Small intestine (tissue), 7 donors: ENCODE data around the gene NUP37. TPM values are rescaled to one million over a fixed set of nuclear protein-coding genes. Genes with fewer than 3 reads are reported as not detected.

ENCODE experiments used
- DNase-seq, 2 donors: peaks; one replicate each; pipeline versions ENCODE4 v3.0.0 to v3.0.0-alpha.2; 2013
- FAIRE-seq: peaks from 2 replicates; lab custom pipeline; 2012; peaks lifted over from hg19 to GRCh38; lab: Jason Lieb, UNC
- H3K27ac ChIP-seq, 3 donors: one replicate each; pipeline ENCODE4 v1.5.1; 2013; ENCODE audit warnings: low read length in 2 of 3, mild to moderate bottlenecking in 2 of 3, control low read depth in 1 of 3, inconsistent platforms in 1 of 3, low read depth in 1 of 3, moderate library complexity in 1 of 3
- H3K27me3 ChIP-seq, 3 donors: one replicate each; pipeline ENCODE4 v1.6.1; 2013; ENCODE audit warnings: low read length in 3 of 3, inconsistent platforms in 1 of 3; ENCODE audit not compliant: control insufficient read depth in 3 of 3, insufficient read depth in 3 of 3
- H3K36me3 ChIP-seq, 3 donors: one replicate each; pipeline ENCODE4 v1.6.1; 2013; ENCODE audit warnings: low read length in 3 of 3, inconsistent platforms in 1 of 3, low read depth in 1 of 3, mild to moderate bottlenecking in 1 of 3, moderate library complexity in 1 of 3; ENCODE audit not compliant: control insufficient read depth in 3 of 3, insufficient read depth in 2 of 3
- H3K4me1 ChIP-seq, 3 donors: one replicate each; pipeline ENCODE4 v1.6.1; 2013; ENCODE audit warnings: low read length in 2 of 3, inconsistent platforms in 1 of 3, low read depth in 1 of 3, mild to moderate bottlenecking in 1 of 3, moderate library complexity in 1 of 3; ENCODE audit not compliant: control insufficient read depth in 3 of 3, insufficient read depth in 2 of 3
- H3K4me3 ChIP-seq, 3 donors: one replicate each; pipeline ENCODE4 v1.5.1; 2013; ENCODE audit warnings: low read length in 3 of 3, control low read depth in 1 of 3, inconsistent platforms in 1 of 3, low read depth in 1 of 3, mild to moderate bottlenecking in 1 of 3, moderate library complexity in 1 of 3
- H3K9me3 ChIP-seq, 2 donors: one replicate each; pipeline ENCODE4 v1.6.1; 2013; ENCODE audit warnings: low read depth in 1 of 2, low read length in 1 of 2; ENCODE audit not compliant: control insufficient read depth in 2 of 2, insufficient read depth in 1 of 2
- WGBS, 3 donors: extraction: QIAGEN DNeasy Blood & Tissue Kit; methylation state at CpG; one replicate each; pipeline ENCODE4 v1.1.7; 2013; 5-methylcytosine and 5-hydroxymethylcytosine counted together
- polyA plus RNA-seq, 4 donors: library from polyadenylated mRNA; stranded (reverse) in 3 of 4; unstranded in 1 of 4; fragments of 200-250 nt in 3 of 4; fragments of 120-200 nt in 1 of 4; gene quantifications; one replicate each; pipeline versions ENCODE4 v1.2.1 to v1.2.3, GENCODE V29; 2013
- donor health status: healthy with polysubstance abuse.
- donor health status: control.
- donor health status: control.
- donor health status: Bipolar disorder and iron deficiency.
- donor health status: healthy.

The NUP37 gene
- polyA plus RNA-seq, 4 donors: 13.8 to 28.5 (median 21.0) TPM

DNA sequence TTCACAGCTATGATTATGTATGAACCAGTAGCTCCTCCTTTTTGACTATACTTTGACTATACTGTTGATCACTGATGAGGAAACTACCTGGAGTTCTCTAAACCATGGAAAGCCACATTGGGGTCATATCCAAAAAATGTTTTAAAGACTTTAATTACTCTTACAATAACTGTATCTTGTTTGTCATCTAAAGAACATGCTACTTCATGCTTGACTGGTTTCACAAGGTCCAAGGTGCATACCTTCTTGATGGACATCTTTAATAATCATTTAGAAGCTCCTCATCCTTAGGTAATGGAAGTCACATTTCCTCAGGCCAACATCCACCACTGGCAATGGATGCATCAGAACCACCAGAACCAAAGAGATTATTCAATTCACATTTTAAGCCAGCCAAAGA is 88.1 kb downstream of the NUP37 start:
- DNase-seq (no peak), FAIRE-seq (no peak)
- Histone ChIP-seq H3K27me3 (no peaks in the 10 kb centered on the region), H3K4me3 (no peak overlapping the region), H3K9me3 (no peaks in the 10 kb centered on the region), H3K36me3 (peaks cover 2 to 5% (median 4%) of the 10 kb centered on the region in 3 donors), H3K4me1 (no peaks in the 10 kb centered on the region), H3K27ac (no peak overlapping the region)

DNA sequence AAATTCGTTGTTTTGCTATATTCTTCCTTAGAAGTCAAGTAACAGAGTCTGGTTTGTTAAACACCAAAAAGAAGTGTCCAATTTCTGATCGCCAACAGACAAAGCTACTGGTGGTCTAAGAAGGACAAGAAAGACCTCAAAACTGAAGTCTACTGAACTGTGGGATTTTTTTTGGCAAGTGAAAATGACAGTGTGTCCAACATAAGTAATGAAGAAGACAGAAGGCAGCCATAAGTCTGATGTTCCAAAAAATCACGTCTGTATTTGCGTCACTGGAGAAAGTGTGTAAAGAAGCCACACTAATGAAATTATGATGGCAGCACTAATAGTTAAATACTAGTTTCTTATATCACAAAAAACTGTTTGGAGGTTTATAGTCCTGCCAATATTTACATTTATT is 90.8 kb downstream of the NUP37 start:
- no peaks in the 10 kb centered on the region for H3K9me3 ChIP-seq
- FAIRE-seq (no peak), DNase-seq (no peak)
- no peak overlapping the region for H3K27ac ChIP-seq
- WGBS, 3 donors: 80 to 89% (median 87%) methylated on average over 4 of the region's 4 CpGs
- no peaks in the 10 kb centered on the region for H3K27me3 ChIP-seq
- peaks cover 0 to 2% (median 0%) of the 10 kb centered on the region in 3 donors for H3K36me3 ChIP-seq
- no peaks in the 10 kb centered on the region for H3K4me1 ChIP-seq
- H3K4me3 ChIP-seq: no peak overlapping the region

DNA sequence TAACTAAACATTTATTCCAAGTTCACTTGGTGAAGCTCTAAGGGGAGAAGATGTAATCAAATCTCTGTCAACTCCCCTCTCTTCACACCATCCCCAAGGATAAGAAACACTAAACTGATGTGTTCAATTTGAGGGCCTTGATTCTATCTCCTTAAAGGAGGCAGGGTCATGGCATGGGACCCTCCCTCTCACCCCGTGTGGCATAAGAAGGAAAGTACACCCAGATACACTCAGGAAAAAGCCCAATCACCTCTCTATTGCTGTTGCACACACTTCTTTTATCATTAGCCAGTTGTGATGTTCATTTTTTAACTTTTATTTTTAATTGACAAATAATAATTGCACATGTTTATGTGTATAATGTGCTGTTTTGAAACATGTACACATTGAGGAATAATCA is 93.2 kb downstream of the NUP37 start:
- H3K4me1 ChIP-seq: no peaks in the 10 kb centered on the region
- no peaks in the 10 kb centered on the region for H3K9me3 ChIP-seq
- WGBS, 3 donors: 54 to 67% (median 61%) methylated on average over 1 of the region's 1 CpG
- peaks cover 0 to 2% (median 0%) of the 10 kb centered on the region in 3 donors for H3K36me3 ChIP-seq
- DNase-seq (no peak), FAIRE-seq (no peak)
- H3K4me3 ChIP-seq: no peak overlapping the region
- no peaks in the 10 kb centered on the region for H3K27me3 ChIP-seq
- no peak overlapping the region for H3K27ac ChIP-seq

DNA sequence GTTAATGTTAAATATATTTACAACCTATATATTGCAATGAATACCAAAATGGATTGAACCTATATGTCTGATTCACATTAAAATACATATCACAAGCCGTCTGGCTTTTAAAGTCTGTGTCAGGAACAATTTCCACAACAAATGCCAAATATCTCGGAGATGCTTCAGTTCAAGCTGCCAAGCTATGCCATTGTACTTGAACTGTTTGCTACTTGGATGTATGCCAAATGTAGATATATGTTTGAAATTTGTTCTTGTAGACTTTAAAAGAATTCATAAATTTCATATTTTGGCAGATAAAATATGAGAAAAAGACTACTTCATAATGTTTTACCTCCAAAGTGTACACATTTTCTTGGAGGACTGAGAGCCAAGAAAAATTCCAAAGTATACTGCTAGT is 95.1 kb downstream of the NUP37 start:
- Histone ChIP-seq H3K4me1 (no peaks in the 10 kb centered on the region), H3K36me3 (peaks cover 0 to 2% (median 0%) of the 10 kb centered on the region in 3 donors), H3K27me3 (no peaks in the 10 kb centered on the region), H3K27ac (no peak overlapping the region), H3K9me3 (no peaks in the 10 kb centered on the region), H3K4me3 (no peak overlapping the region)
- DNase-seq (no peak), FAIRE-seq (no peak)
- 69 to 79% (median 78%) methylated on average over 2 of the region's 2 CpGs for WGBS, 3 donors

DNA sequence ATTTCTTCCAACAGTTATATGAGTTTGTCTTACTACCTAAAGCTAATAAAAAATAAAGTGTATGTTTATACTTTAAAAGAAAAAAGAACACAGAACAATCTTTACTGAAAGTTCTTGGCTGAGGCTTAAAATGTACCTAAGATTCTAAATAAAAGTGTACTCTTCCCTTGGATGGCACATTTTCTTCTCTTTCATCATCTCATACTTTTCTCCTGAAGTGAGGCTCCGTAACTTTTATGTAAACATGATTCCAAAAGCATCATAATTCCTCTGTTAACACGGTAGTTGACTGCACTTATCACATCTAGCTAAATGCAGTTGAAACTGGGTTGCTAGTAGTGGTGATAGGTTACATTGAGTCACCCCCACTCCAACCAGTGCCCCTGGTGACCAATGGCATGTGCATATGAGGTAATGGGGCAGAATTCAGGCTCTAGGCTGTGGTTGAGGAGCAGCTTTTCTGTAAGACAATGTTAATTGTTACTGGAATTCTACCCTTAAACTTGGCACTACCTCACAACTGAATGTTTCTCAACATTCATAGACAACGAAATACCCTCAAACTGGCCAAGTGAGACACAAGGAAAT is 96.5 kb downstream of the NUP37 start:
- no peak overlapping the region for H3K4me3 ChIP-seq
- DNase-seq (no peak), FAIRE-seq (no peak)
- H3K4me1 ChIP-seq: no peaks in the 10 kb centered on the region
- H3K9me3 ChIP-seq: no peaks in the 10 kb centered on the region
- H3K27ac ChIP-seq: peak overlapping the region in 1 of 3 donors; percentile 52
- peaks cover 0 to 4% (median 3%) of the 10 kb centered on the region in 3 donors for H3K36me3 ChIP-seq
- WGBS, 3 donors: 73 to 92% (median 92%) methylated on average over 3 of the region's 3 CpGs
- H3K27me3 ChIP-seq: no peaks in the 10 kb centered on the region

Other genes starting within 250 kb of the NUP37 start
- 1 to 10 TPM in 3 of 4 donors, under 1 TPM in 1; 0.89 to 9.9 (median 5.6) TPM for gene DRAM1, start 242.5 kb downstream of the NUP37 start, polyA plus RNA-seq
- 10 to 100 TPM; 25.7 to 40.2 (median 31.0) TPM for gene WASHC3, start 58.1 kb downstream of the NUP37 start, polyA plus RNA-seq
- 10 to 100 TPM in 1 of 4 donors, 1 to 10 TPM in 3; 1.1 to 12.1 (median 6.0) TPM for gene PARPBP, start 69 bp upstream of the NUP37 start, polyA plus RNA-seq
- gene PMCH, start 77.7 kb upstream of the NUP37 start, polyA plus RNA-seq: under 1 TPM in 1 of 4 donors, not detected in 3; 0.18 TPM